Measurements from ENCODE around the gene IKBKE.

IKBKE gene

GRCh38 chr1:206455666-206456344 lies 14.5 kb upstream of the IKBKE start:
- no peak for DNase-seq

- DNase-seq = no peak
Observed at GRCh38 chr1:206456577-206457370, 13.5 kb upstream of the IKBKE start.

DNA sequence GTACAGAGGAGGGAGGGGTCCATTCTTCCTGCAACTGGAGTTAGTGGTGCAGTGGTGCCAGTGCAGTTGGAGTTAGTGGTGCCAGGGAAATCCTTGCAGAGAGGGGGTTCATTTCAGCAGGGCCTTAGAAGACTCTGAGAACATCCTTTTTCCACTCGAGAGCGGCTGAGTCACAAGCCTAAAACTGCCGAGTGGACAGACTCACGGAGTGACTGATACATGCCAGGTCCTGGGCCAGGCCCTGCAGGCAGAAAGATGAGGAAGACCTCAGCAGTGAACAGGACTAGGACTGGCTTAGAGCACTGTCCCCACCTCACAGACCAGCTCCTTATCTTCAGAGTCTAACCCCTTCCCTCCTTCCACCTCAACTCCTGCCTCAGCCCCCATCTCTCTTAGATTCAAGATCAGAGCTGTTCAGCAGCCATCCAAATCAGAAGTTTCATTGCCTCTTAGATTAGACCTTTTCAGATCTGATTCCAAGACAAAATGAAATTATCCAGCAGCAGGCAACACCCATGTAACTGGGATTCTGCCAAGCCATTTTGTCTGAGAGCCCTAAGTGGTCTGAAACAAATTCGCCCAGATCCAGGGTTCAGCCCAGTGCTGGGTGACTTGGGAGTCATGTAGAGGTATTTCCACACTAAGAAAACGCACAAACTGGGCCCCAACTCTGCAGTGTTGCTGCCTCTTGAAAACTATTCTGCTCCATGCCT lies 12.7 kb upstream of the IKBKE start:
- DNase-seq = no peak

DNA sequence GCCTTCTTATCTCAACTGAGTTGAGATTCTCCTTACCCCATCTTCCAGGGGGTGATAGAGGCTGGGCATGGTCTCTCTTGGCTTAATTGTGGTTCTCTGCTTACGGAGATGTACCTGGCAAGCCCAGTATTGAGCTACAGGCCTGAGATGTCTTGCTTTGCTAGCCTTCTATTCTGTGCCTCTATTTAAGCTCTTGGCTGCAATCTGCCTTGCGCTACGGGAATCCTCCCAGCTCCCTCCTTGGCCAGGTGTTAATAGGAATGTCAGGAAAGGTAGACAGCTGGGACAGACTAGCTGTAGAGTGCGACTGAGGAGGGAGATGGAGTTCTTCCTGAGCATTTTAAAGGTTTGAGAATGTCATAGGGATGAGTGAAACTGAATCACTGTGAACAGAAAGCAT lies 10.6 kb upstream of the IKBKE start:
- DNase-seq = no peak

DNA sequence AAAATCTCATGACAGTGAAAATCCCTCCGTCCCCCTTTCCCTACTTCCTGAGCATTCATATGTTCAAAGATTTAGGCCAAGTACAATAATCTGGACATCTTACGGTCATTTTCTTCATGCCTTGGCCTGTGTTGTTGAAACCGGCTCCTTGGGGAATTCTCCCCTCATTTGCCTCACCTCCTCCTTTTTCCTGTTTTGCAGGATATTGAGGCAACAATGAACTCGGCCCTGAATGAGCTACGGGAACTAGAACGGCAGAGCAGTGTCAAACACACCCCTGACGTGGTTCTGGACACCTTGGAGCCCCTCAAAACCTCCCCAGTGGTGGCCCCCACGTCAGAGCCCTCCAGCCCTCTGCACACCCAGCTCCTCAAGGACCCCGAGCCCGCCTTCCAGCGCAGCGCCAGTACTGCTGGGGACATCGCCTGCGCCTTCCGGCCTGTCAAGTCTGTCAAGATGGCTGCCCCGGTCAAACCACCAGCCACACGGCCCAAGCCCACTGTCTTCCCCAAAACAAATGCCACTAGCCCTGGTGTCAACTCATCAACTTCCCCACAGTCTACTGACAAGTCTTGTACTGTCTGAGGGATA lies 9.3 kb upstream of the IKBKE start:
- no peak for DNase-seq

DNA sequence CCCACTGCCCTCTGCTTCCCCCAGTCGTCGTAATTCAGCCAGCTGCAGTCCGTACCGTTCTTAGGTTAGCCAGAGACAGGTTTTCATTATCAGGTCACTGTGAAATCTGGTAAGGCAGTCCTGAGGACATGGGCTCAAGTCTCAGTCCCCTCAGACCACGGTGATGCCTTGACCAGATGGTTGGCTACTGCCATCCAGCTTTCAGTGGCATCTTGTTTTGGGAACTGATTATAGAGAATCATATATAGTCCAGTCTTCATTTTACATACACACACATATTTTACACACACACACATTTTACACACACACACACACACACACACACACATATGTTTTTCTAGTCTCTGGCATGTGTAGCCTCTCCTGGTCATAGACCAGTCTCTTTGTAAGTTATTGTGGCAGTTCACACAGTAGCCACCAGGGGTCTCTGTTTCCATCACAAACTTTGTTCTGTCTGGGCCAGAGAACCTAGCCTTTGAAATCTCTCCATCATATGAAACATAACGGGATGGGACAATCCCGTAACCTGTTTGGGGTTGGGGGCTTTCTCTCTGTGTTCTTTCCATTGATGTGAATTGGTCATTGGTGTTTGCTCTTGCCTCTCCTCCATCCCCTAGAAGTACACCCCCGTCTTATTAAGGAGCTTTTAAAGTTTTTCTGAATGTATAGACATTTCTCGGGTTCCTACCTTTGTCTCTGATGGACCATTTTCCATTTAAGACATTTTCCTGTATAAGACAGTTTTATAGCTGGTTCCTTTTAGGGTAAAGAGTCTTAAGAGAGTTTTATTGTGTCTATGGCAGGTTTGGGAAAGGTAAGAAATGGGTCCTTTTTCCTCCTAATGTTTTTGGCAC lies 8.4 kb upstream of the IKBKE start:
- DNase-seq = peak; percentile 81

DNA sequence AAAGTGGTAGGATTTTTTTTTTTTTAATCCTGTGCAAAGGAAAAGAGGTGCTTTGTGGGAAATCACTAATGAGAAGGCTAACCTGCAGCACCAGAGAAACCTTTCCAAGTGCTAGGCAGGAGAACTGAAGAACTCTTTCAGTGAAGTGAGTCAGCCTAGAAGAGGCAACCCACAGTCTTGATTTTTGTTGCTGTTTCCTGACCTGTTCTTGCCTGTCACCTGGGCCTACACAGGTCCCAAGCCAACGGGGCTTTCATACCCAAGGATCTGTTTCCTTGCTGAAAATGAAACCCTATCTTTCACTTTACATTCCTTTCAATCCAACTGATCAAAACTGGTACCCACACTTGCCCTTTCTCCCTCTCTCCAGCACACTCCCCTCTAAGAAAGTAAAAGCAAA lies 7.1 kb upstream of the IKBKE start:
- DNase-seq = no peak

- DNase-seq = no peak
Observed at GRCh38 chr1:206463911-206464310, 6.4 kb upstream of the IKBKE start.

GRCh38 chr1:206464456-206464964 lies 5.8 kb upstream of the IKBKE start:
- DNase-seq = peak; percentile 71

GRCh38 chr1:206465951-206466350 lies 4.3 kb upstream of the IKBKE start:
- no peak for DNase-seq

DNA sequence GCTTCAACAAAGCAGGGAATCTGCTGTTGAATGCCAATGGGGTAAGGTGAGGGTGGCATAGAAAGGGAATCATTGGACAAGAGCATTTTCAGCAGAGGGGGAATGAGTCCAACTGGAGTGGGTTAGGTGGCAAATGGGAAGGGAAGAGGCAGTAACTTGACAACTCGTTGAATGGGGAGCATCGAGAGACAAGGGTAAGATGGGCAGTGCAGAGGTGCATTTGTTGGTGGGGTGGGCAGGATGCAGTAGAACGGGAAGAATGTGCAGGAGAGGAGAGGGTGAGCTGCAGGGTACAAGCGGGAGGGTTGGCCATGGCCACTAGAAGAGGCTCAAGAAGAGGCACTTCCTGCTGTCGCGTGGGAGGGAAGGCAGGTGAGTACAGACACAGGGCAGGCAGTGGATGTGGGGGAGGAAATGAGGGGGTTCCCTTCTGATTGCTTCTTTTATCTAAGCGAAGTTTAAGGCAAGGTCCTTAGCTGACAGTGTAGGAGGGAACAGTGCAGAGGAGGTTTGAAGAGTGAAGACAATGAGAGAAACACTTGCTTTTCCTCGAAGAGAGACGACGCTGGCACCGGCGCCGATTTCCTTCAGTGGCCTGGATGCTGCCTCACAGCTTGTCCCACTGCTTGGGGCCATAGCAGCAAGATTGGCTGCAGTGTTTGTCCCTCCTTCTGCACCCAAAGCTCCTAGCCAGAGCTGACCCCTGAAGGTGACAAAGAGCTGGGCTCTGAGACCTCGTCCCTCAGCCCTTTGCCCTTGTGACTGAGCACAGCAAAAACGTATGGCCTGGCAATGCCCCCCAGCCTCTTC lies 3.2 kb upstream of the IKBKE start:
- no peak for DNase-seq

GRCh38 chr1:206467915-206468314 lies 2.4 kb upstream of the IKBKE start:
- DNase-seq = peak; percentile 23

DNA sequence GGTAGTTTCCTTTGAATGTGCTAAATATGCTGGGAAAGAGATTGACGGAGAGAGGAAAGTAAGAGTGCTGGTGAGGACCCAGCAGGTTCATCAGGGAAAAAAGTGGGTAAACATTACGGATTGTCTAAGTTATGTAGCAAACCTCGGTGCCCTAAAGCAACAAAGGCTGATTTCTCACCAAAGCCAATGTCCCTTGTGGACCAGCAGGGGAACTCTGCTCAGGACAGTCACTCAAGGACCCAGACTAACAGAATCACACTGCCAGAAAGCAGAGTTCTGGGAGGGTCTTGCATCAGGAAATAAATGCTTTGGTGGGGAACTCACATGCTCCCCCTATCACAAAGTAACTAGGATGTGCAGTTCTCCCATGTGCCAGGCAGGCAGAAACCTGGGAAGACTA lies 1.7 kb upstream of the IKBKE start:
- no peak for DNase-seq

- no peak for DNase-seq
Observed at GRCh38 chr1:206469411-206469932, 804 bp upstream of the IKBKE start.

DNA sequence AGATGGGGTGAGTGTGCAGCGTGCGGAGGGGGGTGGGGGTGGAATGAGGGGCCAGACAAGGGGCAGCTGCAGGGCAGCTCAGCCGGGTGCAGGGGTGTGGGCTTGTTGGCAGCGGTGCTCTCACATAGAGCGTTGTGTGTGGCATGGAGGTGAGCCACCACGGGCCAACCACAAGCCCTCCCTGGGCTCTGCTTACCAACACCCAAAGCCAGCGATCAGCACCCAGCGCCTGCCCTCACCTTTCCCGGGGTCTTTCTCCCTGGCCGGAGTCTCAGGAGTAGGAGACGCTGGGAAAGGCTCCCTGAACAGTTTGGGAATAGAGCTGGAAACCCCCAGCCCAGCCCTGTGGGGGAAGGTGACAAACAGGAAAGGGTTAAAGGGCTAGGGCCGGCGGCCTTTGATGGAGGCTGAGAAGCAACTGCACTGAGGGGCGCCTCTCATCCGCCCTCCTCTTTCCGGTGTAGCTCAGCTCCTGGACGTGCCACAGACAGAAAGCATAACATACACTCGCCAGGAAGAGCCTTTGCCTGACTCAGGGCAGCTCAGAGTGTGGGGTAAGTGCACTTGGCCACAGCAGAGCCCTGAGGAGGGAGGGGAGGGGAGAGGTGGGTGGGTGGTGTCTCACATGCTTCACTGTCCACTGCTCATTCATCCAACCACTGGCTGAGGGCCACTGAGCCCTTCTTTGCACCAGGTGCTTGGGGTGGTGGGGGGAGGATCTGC lies 577 bp downstream of the IKBKE start:
- DNase-seq = no peak

GRCh38 chr1:206471415-206471801 lies 1.1 kb downstream of the IKBKE start:
- DNase-seq = no peak

DNA sequence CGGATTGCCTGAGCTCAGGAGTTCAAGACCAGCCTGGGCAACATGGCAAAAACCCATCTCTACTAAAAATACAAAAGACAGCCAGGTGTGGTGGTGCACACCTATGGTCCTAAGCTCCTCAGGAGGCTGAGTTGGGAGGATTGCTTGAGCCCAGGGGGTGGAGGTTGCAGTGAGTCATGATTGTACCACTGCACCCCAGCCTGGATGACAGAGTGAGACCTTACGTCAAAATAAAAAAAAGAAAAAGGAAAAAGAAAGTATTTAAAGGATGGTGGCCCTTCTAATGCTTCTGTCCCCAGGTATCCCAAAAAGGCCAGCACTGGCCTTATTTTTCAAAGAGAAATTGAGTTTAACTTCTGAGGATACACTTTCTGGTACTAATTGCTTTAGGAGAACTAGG lies 1.7 kb downstream of the IKBKE start:
- no peak for DNase-seq

GRCh38 chr1:206472454-206472853 lies 2.2 kb downstream of the IKBKE start:
- DNase-seq = no peak

GRCh38 chr1:206472886-206473285 lies 2.6 kb downstream of the IKBKE start:
- DNase-seq = no peak

- DNase-seq = no peak
Observed at GRCh38 chr1:206476058-206476457, 5.8 kb downstream of the IKBKE start.

Measured in midbrain (tissue), 1 donor.